DOHH2 (cell line): ENCODE data around the gene LGALSL.

Experiments
- H3F3A ChIP-seq: fragments of 200-600 bp; sonication (generic), shearing (Covaris generic); 2 replicates; pipeline ENCODE4 v1.6.0; 2016; ENCODE audit warnings: antibody characterized with exemption, mild to moderate bottlenecking; ENCODE audit not compliant: control insufficient read depth, insufficient read depth
- H3K27ac ChIP-seq: fragments of 200-600 bp; sonication (generic); 2 replicates; pipeline ENCODE4 v1.5.1; 2014; ENCODE audit warnings: low read depth, mild to moderate bottlenecking, low read length, moderate library complexity
- H3K27me3 ChIP-seq: fragments of 200-600 bp; sonication (generic); 2 replicates; pipeline ENCODE4 v1.6.1; 2014; ENCODE audit warnings: mild to moderate bottlenecking, low read length, mixed read lengths; ENCODE audit not compliant: control insufficient read depth
- H3K36me3 ChIP-seq: fragments of 200-600 bp; sonication (generic); 2 replicates; pipeline ENCODE4 v1.6.1; 2014; ENCODE audit warnings: mild to moderate bottlenecking, low read length, moderate library complexity, mixed read lengths; ENCODE audit not compliant: control insufficient read depth
- H3K4me1 ChIP-seq: fragments of 200-600 bp; sonication (generic); 2 replicates; pipeline ENCODE4 v1.6.1; 2014; ENCODE audit warnings: mild to moderate bottlenecking, low read length, mixed read lengths; ENCODE audit not compliant: control insufficient read depth
- H3K4me2 ChIP-seq: fragments of 200-600 bp; sonication (generic); 2 replicates; pipeline ENCODE4 v1.6.0; 2014; ENCODE audit warnings: mild to moderate bottlenecking, low read length, moderate library complexity
- H3K4me3 ChIP-seq: fragments of 200-600 bp; sonication (generic); 2 replicates; pipeline ENCODE4 v1.5.1; 2014; ENCODE audit warnings: mild to moderate bottlenecking, low read length, mixed read lengths
- H3K79me2 ChIP-seq: fragments of 200-600 bp; sonication (generic); 2 replicates; pipeline ENCODE4 v1.6.1; 2014; ENCODE audit warnings: mild to moderate bottlenecking, low read length, mixed read lengths; ENCODE audit not compliant: control insufficient read depth
- H3K9me2 ChIP-seq: fragments of 200-600 bp; sonication (generic); replicated peaks from 2 replicates; pipeline ENCODE4 v1.6.1; 2014; ENCODE audit warnings: mild to moderate bottlenecking, low read length, mixed read lengths; ENCODE audit not compliant: control insufficient read depth
- H3K9me3 ChIP-seq: fragments of 200-600 bp; sonication (generic); 2 replicates; pipeline ENCODE4 v1.6.1; 2014; ENCODE audit warnings: antibody characterized with exemption, low read length, mixed read lengths; ENCODE audit not compliant: control insufficient read depth, insufficient read depth
- H4K20me1 ChIP-seq: fragments of 200-600 bp; sonication (generic); 2 replicates; pipeline ENCODE4 v1.6.0; 2014; ENCODE audit warnings: low read depth, mild to moderate bottlenecking, antibody characterized with exemption, low read length, moderate library complexity; ENCODE audit not compliant: control insufficient read depth, insufficient read depth
- CTCF ChIP-seq: fragments of 200-600 bp; sonication (generic); IDR thresholded peaks from one replicate; pipeline ENCODE4 v1.5.1; 2014; ENCODE audit warnings: antibody characterized with exemption, mild to moderate bottlenecking, low read depth, low read length; ENCODE audit not compliant: poor library complexity, severe bottlenecking
- EZH2phosphoT487 ChIP-seq: fragments of 200-600 bp; sonication (generic); IDR thresholded peaks from 2 replicates; pipeline ENCODE4 v1.6.1; 2017; ENCODE audit warnings: borderline replicate concordance, mild to moderate bottlenecking, antibody characterized with exemption, low read length, moderate library complexity, mixed read lengths

The LGALSL gene

GRCh38 chr2:64414736-64415435 is 39.1 kb upstream of the LGALSL start:
- no peak overlapping the region for H3K4me2 ChIP-seq
- TF ChIP-seq EZH2phosphoT487 (no peak), CTCF (no peak)
- H4K20me1 ChIP-seq, result no peaks in the 10 kb centered on the region
- H3K4me3 ChIP-seq, result no peak overlapping the region
- no peaks in the 10 kb centered on the region for H3K9me3 ChIP-seq
- H3K4me1 ChIP-seq, result no peaks in the 10 kb centered on the region
- H3K9me2 ChIP-seq, result no peaks in the 10 kb centered on the region
- H3F3A ChIP-seq, result no peaks in the 10 kb centered on the region
- no peaks in the 10 kb centered on the region for H3K36me3 ChIP-seq
- H3K27me3 ChIP-seq, result peaks cover 6% of the 10 kb centered on the region; the same call in 1 of the 2 replicates
- no peaks in the 10 kb centered on the region for H3K79me2 ChIP-seq
- no peak overlapping the region for H3K27ac ChIP-seq

- no peak overlapping the region for H3K27ac ChIP-seq
- H3K4me2 ChIP-seq, result no peak overlapping the region
- no peaks in the 10 kb centered on the region for H3K79me2 ChIP-seq
- no peak overlapping the region for H3K4me3 ChIP-seq
- no peaks in the 10 kb centered on the region for H4K20me1 ChIP-seq
- no peaks in the 10 kb centered on the region for H3K9me2 ChIP-seq
- no peaks in the 10 kb centered on the region for H3F3A ChIP-seq
- H3K27me3 ChIP-seq, result 0 out of 2 replicates have a peak, but pooled peaks cover 2% of the 10 kb centered on the region
- no peaks in the 10 kb centered on the region for H3K4me1 ChIP-seq
- TF ChIP-seq CTCF (no peak), EZH2phosphoT487 (no peak)
- H3K36me3 ChIP-seq, result no peaks in the 10 kb centered on the region
- H3K9me3 ChIP-seq, result no peaks in the 10 kb centered on the region
Observed at GRCh38 chr2:64417624-64418023, 36.3 kb upstream of the LGALSL start.

GRCh38 chr2:64419596-64420165 is 34.3 kb upstream of the LGALSL start:
- no peaks in the 10 kb centered on the region for H3K79me2 ChIP-seq
- H3K4me3 ChIP-seq, result no peak overlapping the region
- H3K4me2 ChIP-seq, result no peak overlapping the region
- no peaks in the 10 kb centered on the region for H3K36me3 ChIP-seq
- no peaks in the 10 kb centered on the region for H3K9me2 ChIP-seq
- no peaks in the 10 kb centered on the region for H4K20me1 ChIP-seq
- H3K27me3 ChIP-seq, result no peaks in the 10 kb centered on the region
- H3K4me1 ChIP-seq, result no peaks in the 10 kb centered on the region
- no peak for TF ChIP-seq CTCF
- no peak overlapping the region for H3K27ac ChIP-seq
- H3K9me3 ChIP-seq, result no peaks in the 10 kb centered on the region
- H3F3A ChIP-seq, result no peaks in the 10 kb centered on the region
